Measurements from ENCODE around the gene RBM20. TPM values are rescaled to one million over a fixed set of nuclear protein-coding genes. Genes with fewer than 3 reads are reported as not detected.

RBM20 gene
- total RNA-seq, 4 donors from 2014 or later, result 1.6 to 18.6 (median 3.2) TPM

- no peak overlapping the region for H3K4me3 ChIP-seq
Observed at GRCh38 chr10:110827875-110828274, 183.7 kb downstream of the RBM20 start.

GRCh38 chr10:110828525-110828924, 184.4 kb downstream of the RBM20 start:
- Histone ChIP-seq H3K27me3 (no peaks in the 10 kb centered on the region), H3K36me3 (no peaks in the 10 kb centered on the region), H3K4me1 (peaks cover 18% of the 10 kb centered on the region), H3K27ac (no peak overlapping the region), H3K4me3 (no peak overlapping the region), H3K9me3 (no peaks in the 10 kb centered on the region)
- no peak for TF ChIP-seq POLR2A (IDR thresholded peaks at IDR 0.05)
- TF ChIP-seq CTCF (IDR thresholded peaks at IDR 0.05), result no peak
- no peak for TF ChIP-seq EP300 (IDR thresholded peaks at IDR 0.05)
- no peak for TF ChIP-seq POLR2AphosphoS5 (IDR thresholded peaks at IDR 0.05)
- no peak for DNase-seq (ENCODE audit: low spot score in 2 of 2)
- WGBS, result 53% methylated on average over 2 of the region's 2 CpGs

More at GRCh38 chr10:110827875-110828274, 183.7 kb downstream of the RBM20 start:
- H3K4me1 ChIP-seq, result peaks cover 22% of the 10 kb centered on the region
- WGBS, result 51% methylated on average over 8 of the region's 8 CpGs
- no peaks in the 10 kb centered on the region for H3K36me3 ChIP-seq
- no peaks in the 10 kb centered on the region for H3K27me3 ChIP-seq
- TF ChIP-seq POLR2A (IDR thresholded peaks at IDR 0.05) (no peak), CTCF (IDR thresholded peaks at IDR 0.05) (no peak), EP300 (IDR thresholded peaks at IDR 0.05) (no peak), POLR2AphosphoS5 (IDR thresholded peaks at IDR 0.05) (no peak)
- no peak overlapping the region for H3K27ac ChIP-seq
- H3K9me3 ChIP-seq, result no peaks in the 10 kb centered on the region
- DNase-seq (ENCODE audit: low spot score in 2 of 2), result no peak

GRCh38 chr10:110829721-110830410, 185.7 kb downstream of the RBM20 start:
- peaks cover 22% of the 10 kb centered on the region for H3K4me1 ChIP-seq
- WGBS, result 89% methylated on average over 11 of the region's 11 CpGs
- H3K36me3 ChIP-seq, result no peaks in the 10 kb centered on the region
- H3K27ac ChIP-seq, result no peak overlapping the region
- H3K27me3 ChIP-seq, result no peaks in the 10 kb centered on the region
- H3K4me3 ChIP-seq, result no peak overlapping the region
- DNase-seq (ENCODE audit: low spot score in 2 of 2), result no peak
- TF ChIP-seq POLR2A (IDR thresholded peaks at IDR 0.05), result no peak
- TF ChIP-seq CTCF (IDR thresholded peaks at IDR 0.05), result no peak
- no peak for TF ChIP-seq POLR2AphosphoS5 (IDR thresholded peaks at IDR 0.05)
- no peak for TF ChIP-seq EP300 (IDR thresholded peaks at IDR 0.05)
- H3K9me3 ChIP-seq, result no peaks in the 10 kb centered on the region

GRCh38 chr10:110833234-110833940, 189.3 kb downstream of the RBM20 start:
- no peaks in the 10 kb centered on the region for H3K27me3 ChIP-seq
- TF ChIP-seq EP300 (IDR thresholded peaks at IDR 0.05) (no peak), CTCF (IDR thresholded peaks at IDR 0.05) (no peak), POLR2AphosphoS5 (IDR thresholded peaks at IDR 0.05) (no peak)
- peaks cover 46% of the 10 kb centered on the region for H3K4me1 ChIP-seq
- peak overlapping the region; percentile 69 for H3K27ac ChIP-seq
- H3K4me3 ChIP-seq, result no peak overlapping the region
- 86% methylated on average over 11 of the region's 13 CpGs for WGBS
- no peaks in the 10 kb centered on the region for H3K36me3 ChIP-seq
- no peaks in the 10 kb centered on the region for H3K9me3 ChIP-seq
- DNase-seq (ENCODE audit: low spot score in 2 of 2), result no peak

GRCh38 chr10:110833941-110834628, 189.9 kb downstream of the RBM20 start:
- Histone ChIP-seq H3K4me1 (peaks cover 47% of the 10 kb centered on the region), H3K27me3 (no peaks in the 10 kb centered on the region), H3K9me3 (no peaks in the 10 kb centered on the region), H3K36me3 (no peaks in the 10 kb centered on the region), H3K27ac (peak overlapping the region; percentile 69), H3K4me3 (no peak overlapping the region)
- no peak for DNase-seq (ENCODE audit: low spot score in 2 of 2)
- no peak for TF ChIP-seq POLR2AphosphoS5 (IDR thresholded peaks at IDR 0.05)
- TF ChIP-seq CTCF (IDR thresholded peaks at IDR 0.05), result no peak
- WGBS, result 67% methylated on average over 14 of the region's 14 CpGs

Data from suprapubic skin (tissue), 4 donors.